Activated CD8-positive, alpha-beta memory T cell treated with anti-CD3 and anti-CD28 coated beads, Interleukin-2, amount 50 U/mL, for 48 hours (primary cell): Measurements from ENCODE around the gene UNC5B.

ENCODE experiments used
- DNase-seq: peaks from one replicate; pipeline ENCODE4 v3.0.0-alpha.2; 2020

Gene UNC5B

DNA sequence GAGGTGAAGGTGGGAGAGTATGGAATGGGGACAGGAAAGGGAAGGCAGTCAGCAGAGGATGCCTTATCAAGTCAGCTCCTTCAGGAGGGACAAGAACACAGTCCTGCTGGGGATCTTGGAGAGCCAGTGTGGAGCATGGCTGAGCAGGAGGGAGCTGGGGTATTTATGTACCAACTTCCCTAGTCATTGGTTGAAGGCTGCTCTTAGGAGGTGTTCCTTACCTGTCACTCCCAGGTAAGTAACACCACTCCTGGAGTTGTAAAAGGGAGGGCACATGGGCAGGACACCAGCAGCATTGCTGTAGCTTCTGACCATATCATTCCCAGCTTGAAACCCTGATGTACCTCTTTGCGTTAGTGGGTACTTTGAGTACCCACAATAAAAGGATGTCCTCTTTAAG is 136.5 kb downstream of the UNC5B start:
- DNase-seq: no peak

DNA sequence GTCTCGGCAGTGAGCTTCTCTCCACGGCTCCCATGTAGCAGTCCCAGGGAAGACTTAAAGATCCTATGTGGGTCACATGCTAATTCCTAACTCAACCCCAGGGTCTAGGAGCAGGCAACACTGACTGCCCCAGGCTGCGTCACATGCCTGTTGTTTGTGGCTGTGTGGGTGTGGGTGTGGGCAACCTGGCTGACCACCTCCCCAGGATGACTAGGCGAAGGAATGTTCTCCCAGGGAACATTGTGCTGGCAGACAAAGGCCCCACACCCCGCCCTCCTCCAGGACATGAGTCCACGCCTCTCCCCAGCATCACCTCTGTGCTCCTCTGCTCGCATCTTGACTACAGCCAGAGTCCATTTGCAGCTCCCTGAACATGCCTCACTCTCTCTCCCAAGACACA is 137.0 kb downstream of the UNC5B start:
- DNase-seq: no peak

DNA sequence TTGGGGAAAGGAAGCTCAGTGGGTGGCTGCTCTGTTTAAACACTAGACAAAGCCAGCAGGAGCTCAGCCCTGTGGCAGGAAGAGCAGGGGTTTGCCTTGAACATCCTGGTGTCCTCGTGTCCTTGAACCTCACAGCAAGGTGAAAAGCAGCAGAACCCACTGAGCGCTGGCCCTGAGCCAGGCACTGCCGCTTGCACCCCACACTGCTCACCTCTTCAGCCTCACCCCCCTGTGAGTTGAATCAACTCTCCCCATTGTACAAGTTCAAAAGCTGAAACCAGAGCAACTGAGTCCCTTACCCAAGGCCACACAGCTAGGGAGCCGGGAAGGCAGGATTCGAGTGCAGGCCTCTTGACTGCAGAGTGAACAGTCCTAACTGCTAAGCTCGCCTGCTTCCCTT is 138.7 kb downstream of the UNC5B start:
- DNase-seq: no peak

DNA sequence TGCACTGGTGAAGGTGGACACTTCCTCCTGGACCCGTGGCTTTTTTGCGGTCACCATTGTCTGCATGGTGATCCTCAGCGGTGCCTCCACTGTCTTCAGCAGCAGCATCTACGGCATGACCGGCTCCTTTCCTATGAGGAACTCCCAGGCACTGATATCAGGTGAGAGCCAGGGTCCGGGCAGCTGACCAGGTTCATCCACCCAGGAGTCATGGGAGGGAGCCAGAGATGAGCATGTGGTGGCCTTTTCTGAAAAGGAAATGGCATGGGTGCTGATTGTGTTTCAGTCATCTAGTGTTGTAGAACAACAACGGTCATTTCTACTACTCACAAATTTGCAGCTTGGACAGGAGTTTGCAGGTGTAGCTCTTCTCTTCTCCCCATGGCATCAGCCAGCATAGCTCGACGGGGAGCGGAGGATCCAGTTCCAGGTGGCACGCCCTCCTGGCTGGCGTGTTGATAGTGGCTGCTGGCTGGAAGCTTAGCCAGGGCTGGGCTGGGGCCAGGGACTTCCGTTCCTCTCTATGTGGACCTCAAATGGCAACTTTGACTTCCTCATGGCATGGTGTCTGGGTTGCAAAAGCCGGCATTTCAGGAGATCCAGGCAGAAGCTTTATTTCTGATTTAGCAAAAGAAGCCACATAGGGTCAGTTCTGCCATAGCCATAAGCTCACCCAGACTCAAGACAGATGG is 139.4 kb downstream of the UNC5B start:
- DNase-seq: no peak
